ENCODE results near the gene SLC30A5. TPM values are rescaled to one million over a fixed set of nuclear protein-coding genes. Genes with fewer than 3 reads are reported as not detected.
"Not testable (repeated sequence)": the region's sequence is repeated elsewhere in the genome, so short reads cannot be mapped to it uniquely, and the experiment has no call there.

SLC30A5 gene
- total RNA-seq, 4 donors from 2014 or later, result 62.8 to 76.7 (median 71.2) TPM

DNA sequence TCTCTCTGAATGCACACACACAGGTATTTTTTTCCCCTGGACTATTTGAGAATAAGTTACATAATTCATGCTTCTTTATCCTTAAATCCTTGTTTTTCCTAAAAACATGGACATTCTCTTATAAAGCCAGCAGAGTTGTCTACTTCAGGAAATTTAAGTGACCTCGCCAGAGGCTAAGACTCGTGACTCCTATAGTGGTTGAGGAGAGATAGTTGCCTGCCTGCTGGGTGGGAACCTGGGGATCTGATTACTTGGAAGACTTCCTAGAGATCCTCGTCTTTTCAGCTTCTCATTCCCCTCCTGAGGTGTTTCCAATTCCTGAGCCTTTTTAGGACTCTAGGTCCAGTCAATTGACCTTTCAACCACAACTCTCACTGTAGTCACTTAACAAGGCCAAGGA is 5.5 kb downstream of the SLC30A5 start:
- Histone ChIP-seq H3K4me1 (peaks cover 4 to 20% of the 10 kb centered on the region in 2 donors), H3K27me3 (no peaks in the 10 kb centered on the region), H3K27ac (no peak overlapping the region), H3K9me3 (no peaks in the 10 kb centered on the region), H3K4me3 (replicated peaks in 1 of 3) (no peak overlapping the region), H3K36me3 (peaks cover 9 to 16% of the 10 kb centered on the region in 2 donors)
- WGBS, 2 donors, result 85% methylated on average over 3 of the region's 3 CpGs
- TF ChIP-seq POLR2A (IDR thresholded peaks at IDR 0.05), result no peak
- TF ChIP-seq CTCF (IDR thresholded peaks at IDR 0.05), result no peak
- DNase-seq, result no peak
- intact Hi-C loops (cut with DNase I), result loop anchor here (10.0 kb wide), 1 partner anchor 235 kb away; the partner anchor contains the start of gene CCDC125

DNA sequence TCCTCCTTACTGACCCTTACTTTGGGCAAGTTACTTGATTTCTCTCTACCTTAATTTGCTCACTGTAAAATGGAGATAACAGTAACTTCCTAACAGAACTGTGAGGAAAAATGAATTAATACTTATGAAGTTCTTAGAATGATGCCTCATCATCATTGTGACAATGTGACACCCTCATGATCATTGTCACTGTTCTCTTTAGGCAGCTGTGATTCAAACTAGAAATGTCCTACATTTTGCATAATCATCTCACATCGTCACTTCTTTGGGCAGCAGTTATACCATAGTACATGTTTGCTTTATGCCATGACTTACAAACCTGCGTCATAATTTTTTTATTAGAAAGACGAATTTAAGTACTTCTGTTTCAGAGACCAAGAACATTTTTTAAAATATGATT is 9.7 kb downstream of the SLC30A5 start:
- peaks cover 25 to 27% of the 10 kb centered on the region in 2 donors for H3K36me3 ChIP-seq

GRCh38 chr5:69105996-69106906 is 12.4 kb downstream of the SLC30A5 start:
- Histone ChIP-seq H3K27ac (no peak overlapping the region), H3K27me3 (no peaks in the 10 kb centered on the region), H3K4me1 (no peaks in the 10 kb centered on the region), H3K9me3 (no peaks in the 10 kb centered on the region), H3K36me3 (peaks cover 30 to 43% of the 10 kb centered on the region in 2 donors), H3K4me3 (replicated peaks in 1 of 3) (no peak overlapping the region)
- WGBS, 2 donors, result 85 to 94% methylated on average over 4 of the region's 4 CpGs
- DNase-seq, result no peak
- intact Hi-C loops (cut with DNase I), result loop anchor here (10.0 kb wide), 1 partner anchor 49 kb away; no protein-coding TSS in a partner anchor
- no peak for TF ChIP-seq POLR2A (IDR thresholded peaks at IDR 0.05)
- TF ChIP-seq CTCF (IDR thresholded peaks at IDR 0.05), result no peak

More for the DNA sequence above, 9.7 kb downstream of the SLC30A5 start:
- DNase-seq, result no peak
- H3K4me1 ChIP-seq, result no peaks in the 10 kb centered on the region
- H3K9me3 ChIP-seq, result no peaks in the 10 kb centered on the region
- intact Hi-C loops (cut with DNase I), result loop anchor here (10.0 kb wide), 1 partner anchor 51 kb away; no protein-coding TSS in a partner anchor
- TF ChIP-seq POLR2A (IDR thresholded peaks at IDR 0.05) (no peak), CTCF (IDR thresholded peaks at IDR 0.05) (no peak)
- no peak overlapping the region for H3K4me3 ChIP-seq (replicated peaks in 1 of 3)
- no peaks in the 10 kb centered on the region for H3K27me3 ChIP-seq
- WGBS, 2 donors, result 64 to 95% methylated on average over 3 of the region's 3 CpGs
- H3K27ac ChIP-seq, result no peak overlapping the region

DNA sequence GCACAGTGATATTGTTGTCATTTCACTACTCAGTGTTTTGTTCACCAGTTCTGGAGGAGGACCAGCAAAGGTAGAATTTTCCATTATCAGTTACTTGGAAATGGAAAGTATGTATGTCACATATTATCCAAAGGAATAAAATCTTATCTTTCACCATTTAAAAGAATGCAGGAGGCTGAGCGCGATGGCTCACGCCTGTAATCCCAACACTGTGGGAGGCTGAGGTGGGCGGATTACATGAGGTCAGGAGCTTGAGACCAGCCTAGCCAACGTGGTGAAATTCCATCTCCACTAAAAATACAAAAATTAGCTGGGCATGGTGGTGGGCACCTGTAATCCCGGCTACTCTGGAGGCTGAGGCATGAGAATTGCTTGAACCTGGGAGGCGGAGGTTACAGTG is 14.6 kb downstream of the SLC30A5 start:
- not testable (repeated sequence) for DNase-seq; H3K4me3 ChIP-seq (replicated peaks in 1 of 3); H3K27ac ChIP-seq; H3K9me3 ChIP-seq; H3K4me1 ChIP-seq; H3K27me3 ChIP-seq
- intact Hi-C loops (cut with DNase I), result loop anchor here (10.0 kb wide), 1 partner anchor 46 kb away; no protein-coding TSS in a partner anchor
- H3K36me3 ChIP-seq, result peaks cover 30 to 46% of the 10 kb centered on the region in 2 donors
- WGBS, 2 donors, result 95 to 97% methylated on average over 7 of the region's 7 CpGs

GRCh38 chr5:69113851-69114250 is 20.0 kb downstream of the SLC30A5 start:
- Histone ChIP-seq H3K9me3 (no peaks in the 10 kb centered on the region), H3K4me1 (no peaks in the 10 kb centered on the region), H3K4me3 (replicated peaks in 1 of 3) (no peak overlapping the region), H3K27me3 (no peaks in the 10 kb centered on the region), H3K36me3 (peaks cover 13 to 46% of the 10 kb centered on the region in 2 donors), H3K27ac (no peak overlapping the region)
- no peak for DNase-seq
- TF ChIP-seq POLR2A (IDR thresholded peaks at IDR 0.05) (no peak), CTCF (IDR thresholded peaks at IDR 0.05) (no peak)
- intact Hi-C loops (cut with DNase I), result no loop called here
- 90 to 94% methylated on average over 1 of the region's 1 CpG for WGBS, 2 donors

Measured in thyroid gland (tissue), 4 donors.